T-cell (primary cell): ENCODE data around the gene LYRM1. TPM values are rescaled to one million over a fixed set of nuclear protein-coding genes. Genes with fewer than 3 reads are reported as not detected.

Experiments
- ATAC-seq, 4 experiments: fragments of 200-7000 bp in 3 of 4; fragments of 150-1000 bp in 1 of 4; cut with Tn5 transposase; replicated peaks in 1 of 4; 1 replicate in 3 of 4; 2 replicates in 1 of 4; pipeline ENCODE4 v1.10.0; 2021; ENCODE audit warnings: moderate library complexity in 3 of 4, mild to moderate bottlenecking in 2 of 4, moderate number of reproducible peaks in 1 of 4
- CTCF ChIA-PET, 2 donors: fragments of 300-600 bp; sonication (Branson Sonifier 250); formaldehyde crosslinking; loops; one replicate each; lab custom pipeline; 2022; ENCODE audit warnings: antibody characterized with exemption in 2 of 2; lab: Charles Lee
- POLR2A ChIA-PET, 2 donors: fragments of 300-600 bp; sonication (Branson Sonifier 250); formaldehyde crosslinking; loops; one replicate each; lab custom pipeline; 2022; ENCODE audit warnings: antibody characterized with exemption in 2 of 2; lab: Charles Lee
- DNase-seq, 35 experiments: peaks; one replicate each; pipeline versions ENCODE4 v3.0.0 to v3.0.0-alpha.2; 2013 to 2023
- H3K27ac ChIP-seq: one replicate; pipeline ENCODE4 v1.5.1; 2013; ENCODE audit warnings: low read length
- H3K27me3 ChIP-seq, 2 experiments: replicated peaks in 1 of 2; 1 replicate in 1 of 2; 2 replicates in 1 of 2; pipeline versions ENCODE4 v1.6.1 to v1.7.0; 2013; ENCODE audit warnings: low read length in 1 of 2, mixed read lengths in 1 of 2; ENCODE audit not compliant: control insufficient read depth in 2 of 2, insufficient read depth in 2 of 2; ENCODE audit errors: extremely low read depth in 1 of 2
- H3K36me3 ChIP-seq, 2 donors: 1 replicate in 1 of 2; 2 replicates in 1 of 2; pipeline versions ENCODE4 v1.6.1 to v1.7.0; 2013; ENCODE audit warnings: low read length in 1 of 2; ENCODE audit not compliant: control insufficient read depth in 2 of 2, insufficient read depth in 1 of 2; ENCODE audit errors: extremely low read depth in 1 of 2
- H3K4me1 ChIP-seq, 2 experiments: 1 replicate in 1 of 2; 2 replicates in 1 of 2; pipeline versions ENCODE4 v1.6.1 to v1.7.0; 2013; ENCODE audit warnings: low read length in 2 of 2, mixed read lengths in 1 of 2; ENCODE audit not compliant: insufficient read depth in 2 of 2, control insufficient read depth in 1 of 2; ENCODE audit errors: extremely low read depth in 1 of 2
- H3K4me3 ChIP-seq, 2 donors: 1 replicate in 1 of 2; 2 replicates in 1 of 2; pipeline versions ENCODE4 v1.5.1 to v1.7.0; 2013; ENCODE audit warnings: mild to moderate bottlenecking in 2 of 2, low read length in 1 of 2, moderate library complexity in 1 of 2; ENCODE audit not compliant: control insufficient read depth in 1 of 2; ENCODE audit errors: extremely low read depth in 1 of 2
- H3K9me3 ChIP-seq: 2 replicates; pipeline ENCODE4 v1.7.0; 2013
- H3K27ac Mint-ChIP-seq, 2 donors: one replicate each; pipeline ENCODE4 v1.8.0; 2020 to 2021; ENCODE audit warnings: mild to moderate bottlenecking in 2 of 2, mixed read lengths in 2 of 2
- H3K27me3 Mint-ChIP-seq, 2 donors: one replicate each; pipeline ENCODE4 v1.8.0; 2021 to 2022; ENCODE audit warnings: mixed read lengths in 2 of 2
- H3K36me3 Mint-ChIP-seq: one replicate; pipeline ENCODE4 v1.8.0; 2021; ENCODE audit warnings: mixed read lengths
- H3K4me1 Mint-ChIP-seq, 3 donors: one replicate each; pipeline ENCODE4 v1.8.0; 2020 to 2022; ENCODE audit warnings: mixed read lengths in 3 of 3, mild to moderate bottlenecking in 1 of 3
- H3K4me3 Mint-ChIP-seq, 3 donors: one replicate each; pipeline ENCODE4 v1.8.0; 2020 to 2022; ENCODE audit warnings: mild to moderate bottlenecking in 3 of 3, mixed read lengths in 3 of 3, moderate library complexity in 3 of 3
- H3K9me3 Mint-ChIP-seq, 3 donors: one replicate each; pipeline ENCODE4 v1.8.0; 2020 to 2022; ENCODE audit warnings: mixed read lengths in 3 of 3
- WGBS: methylation state at CpG from one replicate; pipeline ENCODE4 v1.1.5; 2013; ENCODE audit warnings: missing lambda C conversion rate; ENCODE audit not compliant: insufficient coverage; 5-methylcytosine and 5-hydroxymethylcytosine counted together
- total RNA-seq, 35 experiments: library from RNA in 6 of 35; stranded (reverse) in 6 of 35; fragments of 120-200 nt in 1 of 35; gene quantifications; one replicate each; pipeline versions ENCODE4 v1.2.1 to v1.2.4 and lab custom pipeline; 2013 to 2026

The LYRM1 gene
- total RNA-seq, 5 donors from 2014 or later (not counting 1 experiment from before 2014, with no cell fraction given): 16.2 to 23.6 (median 19.6) TPM

- Histone ChIP-seq H3K4me3 (no peak overlapping the region), H3K9me3 (no peaks in the 10 kb centered on the region), H3K4me1 (no peaks in the 10 kb centered on the region), H3K27me3 (no peaks in the 10 kb centered on the region), H3K36me3 (peaks cover 3 to 19% of the 10 kb centered on the region in 2 donors), H3K27ac (no peak overlapping the region)
- DNase-seq (no peak), ATAC-seq (no peak)
- Mint-ChIP-seq H3K4me3 (no peak overlapping the region), H3K36me3 (peaks cover 28% of the 10 kb centered on the region), H3K27me3 (no peaks in the 10 kb centered on the region), H3K27ac (no peak overlapping the region), H3K4me1 (peaks cover 4 to 9% (median 4%) of the 10 kb centered on the region in 3 donors), H3K9me3 (no peaks in the 10 kb centered on the region)
- POLR2A ChIA-PET: no interaction called here
- CTCF ChIA-PET: interaction anchor here in 1 of 2 donors (0.6 kb wide), 1 partner anchor 29 kb away, joined by 3 read pairs; no protein-coding TSS in a partner anchor
- 57% methylated on average over 1 of the region's 4 CpGs for WGBS
These were observed 18.1 kb downstream of the LYRM1 start for GRCh38 chr16:20918486-20919239.

- no CpG with 5 or more reads among the region's 5 CpGs for WGBS
- Histone ChIP-seq H3K9me3 (no peaks in the 10 kb centered on the region), H3K27me3 (no peaks in the 10 kb centered on the region), H3K36me3 (peaks cover 3 to 24% of the 10 kb centered on the region in 2 donors), H3K4me1 (no peaks in the 10 kb centered on the region), H3K27ac (no peak overlapping the region), H3K4me3 (no peak overlapping the region)
- no peaks in the 10 kb centered on the region for H3K9me3 Mint-ChIP-seq
- ATAC-seq: no peak
- H3K27me3 Mint-ChIP-seq: no peaks in the 10 kb centered on the region
- peaks cover 4 to 9% (median 4%) of the 10 kb centered on the region in 3 donors for H3K4me1 Mint-ChIP-seq
- no peak overlapping the region for H3K27ac Mint-ChIP-seq
- ChIA-PET POLR2A (interaction anchor here in 1 of 2 donors (0.9 kb wide), 1 partner anchor 414 kb away, joined by 4 read pairs; no protein-coding TSS in a partner anchor), CTCF (interaction anchor here in 1 of 2 donors (0.5 kb wide), 1 partner anchor 35 kb away, joined by 3 read pairs; no protein-coding TSS in a partner anchor)
- peaks cover 33% of the 10 kb centered on the region for H3K36me3 Mint-ChIP-seq
- no peak for DNase-seq
- no peak overlapping the region for H3K4me3 Mint-ChIP-seq
These were observed 19.5 kb downstream of the LYRM1 start for GRCh38 chr16:20920091-20920490.

GRCh38 chr16:20920799-20921198, 20.2 kb downstream of the LYRM1 start:
- Histone ChIP-seq H3K4me3 (no peak overlapping the region), H3K36me3 (peaks cover 6 to 21% of the 10 kb centered on the region in 2 donors), H3K27ac (no peak overlapping the region), H3K27me3 (no peaks in the 10 kb centered on the region), H3K9me3 (no peaks in the 10 kb centered on the region), H3K4me1 (no peaks in the 10 kb centered on the region)
- Mint-ChIP-seq H3K27me3 (no peaks in the 10 kb centered on the region), H3K4me3 (no peak overlapping the region), H3K9me3 (no peaks in the 10 kb centered on the region), H3K27ac (no peak overlapping the region), H3K36me3 (peaks cover 31% of the 10 kb centered on the region), H3K4me1 (peaks cover 4 to 9% (median 4%) of the 10 kb centered on the region in 3 donors)
- ATAC-seq: no peak
- WGBS: no CpG with 5 or more reads among the region's 2 CpGs
- DNase-seq: no peak
- CTCF ChIA-PET: no interaction called here
- POLR2A ChIA-PET: interaction anchor here in 1 of 2 donors (0.9 kb wide), 1 partner anchor 415 kb away, joined by 4 read pairs; no protein-coding TSS in a partner anchor

GRCh38 chr16:20923876-20924275, 23.3 kb downstream of the LYRM1 start:
- DNase-seq (no peak), ATAC-seq (no peak)
- Mint-ChIP-seq H3K36me3 (peaks cover 29% of the 10 kb centered on the region), H3K27me3 (no peaks in the 10 kb centered on the region), H3K27ac (no peak overlapping the region), H3K4me3 (no peak overlapping the region), H3K9me3 (no peaks in the 10 kb centered on the region), H3K4me1 (no peaks in the 10 kb centered on the region)
- no CpG with 5 or more reads among the region's 3 CpGs for WGBS
- Histone ChIP-seq H3K27ac (no peak overlapping the region), H3K4me3 (no peak overlapping the region), H3K36me3 (peaks cover 8 to 11% of the 10 kb centered on the region in 2 donors), H3K4me1 (no peaks in the 10 kb centered on the region), H3K27me3 (no peaks in the 10 kb centered on the region), H3K9me3 (no peaks in the 10 kb centered on the region)
- ChIA-PET POLR2A (no interaction called here), CTCF (no interaction called here)

GRCh38 chr16:20925751-20926150, 25.2 kb downstream of the LYRM1 start:
- Histone ChIP-seq H3K27ac (no peak overlapping the region), H3K9me3 (no peaks in the 10 kb centered on the region), H3K4me3 (no peak overlapping the region), H3K4me1 (no peaks in the 10 kb centered on the region), H3K27me3 (no peaks in the 10 kb centered on the region), H3K36me3 (peaks cover 8% of the 10 kb centered on the region in 2 donors)
- no peak for DNase-seq
- no peak for ATAC-seq
- Mint-ChIP-seq H3K36me3 (peaks cover 24% of the 10 kb centered on the region), H3K27ac (no peak overlapping the region), H3K4me1 (no peaks in the 10 kb centered on the region), H3K27me3 (no peaks in the 10 kb centered on the region), H3K9me3 (no peaks in the 10 kb centered on the region), H3K4me3 (no peak overlapping the region)
- ChIA-PET POLR2A (no interaction called here), CTCF (no interaction called here)
- WGBS: 100% methylated on average over 1 of the region's 1 CpG

- ATAC-seq (no peak), DNase-seq (no peak)
- H3K27ac ChIP-seq: no peak overlapping the region
- no peak overlapping the region for H3K27ac Mint-ChIP-seq
- no peak overlapping the region for H3K4me3 ChIP-seq
- H3K36me3 ChIP-seq: peaks cover 5 to 6% of the 10 kb centered on the region in 2 donors
- H3K4me3 Mint-ChIP-seq: no peak overlapping the region
- H3K27me3 Mint-ChIP-seq: no peaks in the 10 kb centered on the region
- CTCF ChIA-PET: no interaction called here
- no CpG with 5 or more reads among the region's 5 CpGs for WGBS
- H3K9me3 Mint-ChIP-seq: no peaks in the 10 kb centered on the region
- H3K4me1 ChIP-seq: no peaks in the 10 kb centered on the region
- H3K27me3 ChIP-seq: no peaks in the 10 kb centered on the region
- peaks cover 20% of the 10 kb centered on the region for H3K36me3 Mint-ChIP-seq
- POLR2A ChIA-PET: no interaction called here
- no peaks in the 10 kb centered on the region for H3K9me3 ChIP-seq
- H3K4me1 Mint-ChIP-seq: no peaks in the 10 kb centered on the region
These were observed 28.3 kb downstream of the LYRM1 start for GRCh38 chr16:20928774-20929411.
